Fibroblast of pulmonary artery (primary cell): ENCODE results near the gene CCR2.
"Not testable (repeated sequence)": the region's sequence is repeated elsewhere in the genome, so short reads cannot be mapped to it uniquely, and the experiment has no call there.

Experiments used
- DNase-seq: peaks from one replicate; pipeline ENCODE4 v3.0.0-alpha.2; 2010; ENCODE audit warnings: low read depth
- H3K4me3 ChIP-seq: replicated peaks from 2 replicates; pipeline ENCODE4 v1.5.1; 2011; ENCODE audit warnings: low read depth, mild to moderate bottlenecking, control low read depth, low read length, moderate library complexity
- CTCF ChIP-seq: IDR thresholded peaks from 2 replicates; pipeline ENCODE4 v1.5.1; 2011; ENCODE audit warnings: mild to moderate bottlenecking, control low read depth, low read length, inconsistent platforms; ENCODE audit errors: missing control alignments

Gene CCR2

GRCh38 chr3:46400846-46401245, 46.9 kb downstream of the CCR2 start:
- no peak for TF ChIP-seq CTCF
- no peak overlapping the region for H3K4me3 ChIP-seq
- no peak for DNase-seq

- TF ChIP-seq CTCF: no peak
- no peak overlapping the region for H3K4me3 ChIP-seq
- DNase-seq: no peak
These were observed 47.7 kb downstream of the CCR2 start for GRCh38 chr3:46401579-46401978.

- H3K4me3 ChIP-seq, DNase-seq: not testable (repeated sequence)
These were observed 49.0 kb downstream of the CCR2 start for GRCh38 chr3:46402902-46403301.

DNA sequence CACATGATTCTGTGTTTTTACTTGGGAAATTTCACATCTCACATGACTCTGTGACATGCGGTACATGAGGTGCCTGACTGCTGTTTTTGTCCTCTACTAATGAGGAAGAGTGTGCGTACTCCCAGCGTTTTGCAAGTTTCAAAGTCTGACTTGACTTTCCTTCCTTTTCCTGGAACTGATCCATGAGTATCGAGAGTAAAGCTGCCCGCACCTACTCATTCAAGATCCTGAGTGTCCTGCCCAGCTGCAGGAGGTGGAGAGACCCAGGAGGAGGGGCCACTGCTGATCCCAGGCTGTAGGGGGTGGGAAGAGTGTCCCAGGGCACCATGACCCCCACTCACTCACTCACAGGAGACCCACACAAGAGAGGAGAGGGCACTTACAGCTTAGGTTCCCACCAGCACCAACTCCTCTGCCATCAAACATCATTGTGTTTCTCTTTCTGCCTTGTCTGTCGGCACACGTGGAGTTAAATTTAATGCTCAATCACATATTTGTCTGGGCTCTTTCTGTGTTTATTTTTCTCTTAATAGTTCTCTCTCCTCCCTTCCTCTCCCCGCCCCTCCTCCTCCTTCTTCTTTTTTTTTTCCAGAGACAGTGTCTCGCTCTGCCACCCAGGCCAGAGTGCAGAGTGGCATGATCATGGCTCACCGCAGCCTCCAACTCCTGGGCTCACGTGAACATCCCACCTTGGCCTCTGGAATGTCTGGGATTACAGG, 51.5 kb downstream of the CCR2 start:
- TF ChIP-seq CTCF: no peak
- no peak for DNase-seq
- H3K4me3 ChIP-seq: no peak overlapping the region

- no peak for DNase-seq
- no peak for TF ChIP-seq CTCF
- no peak overlapping the region for H3K4me3 ChIP-seq
These were observed 52.5 kb downstream of the CCR2 start for GRCh38 chr3:46406443-46406787.

GRCh38 chr3:46406788-46407611, 53.1 kb downstream of the CCR2 start, which contains the start of the genes CCR5AS and CCRL2:
CCR5AS (minus strand) TSS chr3:46407066.
CCRL2 (plus strand) TSS chr3:46407259; CDS start chr3:46408080, 821 bp downstream.
- no peak for TF ChIP-seq CTCF
- DNase-seq: peak; percentile 36
- no peak within 1 kb of the TSS for H3K4me3 ChIP-seq

- no peak for TF ChIP-seq CTCF
- DNase-seq: no peak
- H3K4me3 ChIP-seq: no peak overlapping the region
These were observed 54.1 kb downstream of the CCR2 start for GRCh38 chr3:46407970-46408369.
